Myocyte (in vitro differentiated cells): Measurements from ENCODE around the gene MPP1. TPM values are rescaled to one million over a fixed set of nuclear protein-coding genes. Genes with fewer than 3 reads are reported as not detected.

Experiments
- DNase-seq: peaks from one replicate; pipeline ENCODE4 v3.0.0-alpha.2; 2012; ENCODE audit warnings: low read depth
- total RNA-seq: library from RNA; depleted of rRNA; stranded (reverse); fragments of >200 nt; gene quantifications from 2 replicates; pipeline ENCODE4 v1.2.3, GENCODE V29; 2014

Gene MPP1
- total RNA-seq, 1 donor from 2014 or later, result 10.6 TPM

GRCh38 chrX:154813801-154814200 is 8.5 kb upstream of the MPP1 start:
- no peak for DNase-seq

DNA sequence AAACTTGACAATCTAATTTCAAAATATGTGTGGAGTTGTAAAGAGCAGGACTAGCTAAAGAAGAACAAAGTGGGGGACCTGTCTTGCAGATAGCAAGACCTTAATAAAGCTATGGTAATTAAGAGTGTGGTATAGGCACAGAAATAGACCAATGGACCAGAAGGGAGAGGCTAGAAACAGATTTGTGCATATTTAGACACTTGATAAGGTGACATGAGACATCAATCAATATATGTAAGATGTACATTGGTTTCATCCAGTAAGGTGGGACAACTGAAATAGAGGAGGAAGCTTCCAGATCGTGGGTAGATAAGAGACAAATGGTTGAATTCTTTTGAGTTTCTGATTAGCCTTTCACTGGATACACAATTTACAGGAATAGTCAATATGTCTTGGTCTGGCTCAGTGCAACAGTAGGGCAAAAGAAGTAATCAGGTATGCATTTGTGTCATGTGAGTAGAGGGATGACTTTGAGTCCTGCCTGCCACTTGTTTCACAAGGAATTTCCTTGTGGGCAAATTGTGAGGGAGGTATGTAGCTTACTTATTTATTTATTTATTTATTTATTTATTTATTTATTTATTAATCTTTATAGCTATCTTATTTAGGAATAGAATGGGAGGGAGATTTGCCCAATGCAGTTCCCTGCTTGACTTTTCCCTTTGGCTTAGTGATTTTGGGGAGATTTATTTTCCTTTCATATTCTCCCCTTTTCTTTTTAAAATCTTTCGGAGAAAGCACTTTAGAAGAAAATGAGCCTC is 7.2 kb upstream of the MPP1 start:
- no peak for DNase-seq

- DNase-seq, result no peak
These were observed 4.8 kb upstream of the MPP1 start for GRCh38 chrX:154809939-154810665.

DNA sequence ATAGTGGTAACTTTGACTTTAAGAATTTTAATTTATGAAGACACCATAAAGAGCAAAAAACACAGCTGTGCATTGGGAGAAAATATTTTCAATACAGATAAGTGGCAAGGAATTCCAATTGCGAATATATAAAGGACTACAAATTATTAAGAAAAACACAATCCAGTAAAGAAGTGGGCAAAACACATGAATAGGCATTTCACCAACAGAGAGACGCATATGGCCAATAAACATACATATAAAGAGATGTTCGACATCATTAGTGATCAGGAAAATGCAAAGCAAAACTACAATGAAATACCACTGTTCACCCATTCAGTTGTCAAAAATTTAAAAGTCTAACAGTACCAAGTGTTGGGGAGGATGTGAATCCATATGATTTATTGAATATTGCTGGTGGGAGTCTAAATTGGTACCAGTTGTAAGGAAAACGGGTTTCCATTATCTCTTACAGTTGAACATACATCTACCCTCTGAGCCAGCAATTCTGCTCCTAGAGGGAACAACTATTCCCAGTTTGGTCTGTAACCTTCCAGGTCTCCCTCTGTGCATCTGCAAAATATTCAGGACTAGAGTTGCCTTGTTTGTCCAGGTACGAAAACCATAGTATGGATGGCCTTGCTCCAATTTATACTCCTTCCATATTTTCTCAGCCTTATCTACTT is 1.7 kb upstream of the MPP1 start:
- DNase-seq, result no peak

DNA sequence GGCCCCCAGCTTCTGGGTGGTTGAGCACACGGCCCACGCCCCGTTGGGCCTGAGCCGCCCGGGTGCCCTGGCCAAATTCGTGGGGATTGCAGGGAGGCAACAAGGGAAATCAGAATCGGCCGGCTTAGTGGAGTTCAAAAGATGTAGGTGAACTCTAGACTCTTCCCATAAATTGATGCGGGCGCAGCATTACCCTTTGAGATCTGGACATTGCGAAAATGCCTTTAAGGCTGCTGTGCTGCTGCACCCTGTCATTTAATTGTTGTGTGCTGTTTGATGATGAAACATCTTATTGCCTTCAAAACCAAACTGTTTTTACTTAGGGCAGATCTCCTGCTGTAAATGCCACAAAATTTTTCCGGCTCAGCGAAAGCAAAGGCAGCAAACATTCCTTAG is 409 bp upstream of the MPP1 start:
- no peak for DNase-seq

DNA sequence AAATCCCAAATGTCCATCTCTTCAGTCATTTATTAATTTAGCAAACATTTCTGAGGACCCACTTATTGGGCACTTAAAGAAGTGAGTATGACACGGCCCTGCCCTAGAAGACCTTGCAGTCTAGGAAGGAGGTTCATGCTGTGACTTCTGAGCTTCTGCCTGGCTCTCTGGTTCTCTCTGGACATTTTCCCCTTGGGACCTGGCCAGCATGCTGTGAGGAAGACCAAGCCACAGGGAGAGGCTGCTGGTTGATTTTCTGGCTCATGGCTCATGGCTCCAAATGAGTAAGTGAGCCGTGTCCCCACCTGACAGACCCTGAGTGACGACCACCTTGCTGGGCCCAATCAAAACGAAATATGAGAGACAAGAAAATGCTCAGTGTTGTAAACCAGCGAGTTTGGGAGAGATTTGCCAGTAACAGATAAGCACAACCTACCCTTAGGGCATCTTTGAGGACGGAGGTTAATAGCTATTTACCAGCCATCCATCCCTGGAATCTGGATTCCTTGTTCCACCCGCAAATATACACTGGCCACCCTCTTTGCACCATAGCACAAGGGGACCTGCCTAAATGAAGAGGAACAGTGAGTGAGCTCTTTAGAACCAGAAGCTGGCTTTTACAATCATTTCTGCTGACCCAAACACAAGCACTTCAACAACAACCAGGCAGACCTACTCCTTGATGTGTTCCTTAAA is 876 bp downstream of the MPP1 start:
- DNase-seq, result peak; percentile 12

- DNase-seq, result no peak
These were observed 2.3 kb downstream of the MPP1 start for GRCh38 chrX:154802947-154803346.

DNA sequence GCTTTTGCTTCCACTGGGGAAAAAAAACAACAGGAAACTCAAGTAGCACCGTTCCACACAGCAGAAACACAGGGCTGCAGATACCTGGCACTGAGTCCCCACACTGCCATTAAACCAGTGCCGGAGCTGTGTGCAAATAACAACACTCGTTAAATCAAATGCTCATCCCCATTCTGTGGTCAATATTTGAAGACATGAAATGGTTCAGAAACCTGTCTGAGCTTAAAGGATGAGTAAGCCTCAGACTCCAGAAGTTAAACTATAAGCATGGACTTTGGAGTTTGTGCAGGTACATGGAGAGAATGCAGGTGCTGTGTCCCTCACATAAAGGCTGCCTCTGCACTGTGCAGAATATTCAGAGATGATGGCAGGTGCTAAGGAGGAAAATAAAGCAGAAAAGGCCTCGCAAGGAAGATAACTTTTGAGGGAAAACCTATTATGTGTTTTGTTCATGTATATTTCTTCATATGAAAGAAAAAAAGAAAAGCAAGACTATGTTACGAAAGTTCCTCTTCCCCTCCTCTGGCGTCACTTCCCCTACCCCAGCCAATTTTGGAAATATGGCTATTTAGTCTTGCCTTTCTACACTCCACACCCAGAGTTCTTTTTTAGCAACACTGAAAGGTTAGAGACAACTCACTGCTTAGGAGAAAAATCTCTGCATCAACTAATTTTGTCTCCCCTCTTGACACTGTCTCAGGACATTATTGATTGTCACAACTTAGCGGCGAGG is 4.6 kb downstream of the MPP1 start:
- no peak for DNase-seq

DNA sequence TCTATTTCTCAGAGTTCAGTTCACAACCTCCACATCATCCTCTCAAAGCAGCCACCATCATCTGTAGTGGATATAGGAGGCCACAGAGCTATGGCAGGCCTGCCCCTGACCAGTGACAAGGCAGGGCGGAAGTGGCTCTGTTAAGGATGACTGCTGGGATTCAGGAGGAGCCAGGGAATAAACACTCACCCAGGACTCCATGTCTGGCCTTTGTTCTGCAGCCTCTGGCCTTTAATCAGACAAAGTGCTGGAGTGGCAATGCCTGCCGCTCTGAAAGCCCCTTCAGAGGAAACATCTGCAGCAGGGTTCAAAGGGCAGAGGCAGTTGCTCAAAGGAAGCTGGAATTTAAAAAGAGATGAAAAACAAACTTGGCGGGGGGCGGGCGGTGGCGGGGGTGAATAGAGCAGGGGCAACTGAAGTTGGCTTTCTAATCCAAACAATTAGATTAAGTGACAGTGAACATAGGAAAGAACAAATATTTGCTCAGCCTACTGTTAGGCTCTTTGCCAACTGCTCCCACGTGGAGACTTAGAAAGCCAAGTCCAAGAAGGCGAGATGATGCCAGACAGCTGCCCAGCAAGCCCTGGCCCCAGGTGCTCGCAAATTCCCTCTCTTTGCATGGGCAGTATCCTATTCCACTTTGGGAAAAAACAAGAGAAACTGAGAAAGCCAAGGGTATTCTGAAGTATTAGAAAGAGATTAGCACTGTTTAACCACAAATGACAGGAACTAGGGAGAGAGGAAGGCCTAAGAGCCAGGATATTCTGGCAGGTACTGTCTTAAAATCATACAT is 5.5 kb downstream of the MPP1 start:
- DNase-seq, result peak; percentile 12

- DNase-seq, result no peak
These were observed 8.3 kb downstream of the MPP1 start for GRCh38 chrX:154797006-154797405.

DNA sequence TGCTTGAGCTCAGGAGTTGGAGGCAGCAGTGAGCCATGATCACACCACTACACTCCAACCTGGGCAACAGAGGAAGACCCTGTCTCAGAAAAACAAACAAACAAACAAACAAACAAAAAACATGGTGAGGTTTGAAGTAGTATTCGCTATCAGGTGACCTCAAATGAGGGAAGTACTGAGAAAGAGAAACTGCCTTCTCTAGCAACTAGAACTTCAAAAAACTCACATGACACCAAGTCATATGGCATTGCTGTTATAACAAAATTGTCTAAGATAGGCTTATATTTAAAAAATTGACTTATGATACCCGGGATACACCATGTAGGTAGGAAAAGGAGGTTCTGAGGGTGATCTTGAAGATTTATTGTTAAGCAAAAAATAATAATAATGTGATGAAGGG is 10.3 kb downstream of the MPP1 start:
- no peak for DNase-seq

DNA sequence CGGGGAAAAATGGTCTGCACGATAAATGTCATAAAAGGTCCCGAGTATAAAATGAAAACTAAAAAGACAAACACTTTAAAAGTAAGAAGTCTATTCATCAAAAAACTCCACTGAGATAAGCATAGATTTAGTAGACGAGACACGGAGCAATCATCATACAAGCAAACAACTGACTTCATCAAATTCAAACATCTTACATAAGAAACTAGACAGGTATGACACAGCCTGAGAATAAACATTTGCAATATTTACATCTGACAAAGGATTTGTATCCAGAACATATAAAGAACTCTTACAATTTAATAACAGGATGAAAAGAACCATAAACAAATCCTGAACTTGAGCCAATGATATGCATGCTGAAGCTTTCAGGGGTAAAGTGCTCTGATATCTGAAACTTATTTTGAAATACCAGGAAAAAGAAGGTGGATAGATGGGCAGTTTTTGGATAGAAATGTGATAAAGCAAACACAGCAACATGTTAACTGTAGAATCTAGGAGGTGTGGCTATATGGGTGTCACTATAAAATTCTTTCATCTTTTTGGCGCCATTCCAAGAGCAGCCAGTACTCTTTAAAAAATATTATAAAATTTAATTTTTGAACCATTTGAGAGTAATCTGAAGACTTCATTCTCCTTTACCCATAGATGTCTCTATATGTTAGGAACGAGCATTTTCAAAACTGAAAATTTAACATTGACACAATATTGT is 12.0 kb downstream of the MPP1 start:
- no peak for DNase-seq

DNA sequence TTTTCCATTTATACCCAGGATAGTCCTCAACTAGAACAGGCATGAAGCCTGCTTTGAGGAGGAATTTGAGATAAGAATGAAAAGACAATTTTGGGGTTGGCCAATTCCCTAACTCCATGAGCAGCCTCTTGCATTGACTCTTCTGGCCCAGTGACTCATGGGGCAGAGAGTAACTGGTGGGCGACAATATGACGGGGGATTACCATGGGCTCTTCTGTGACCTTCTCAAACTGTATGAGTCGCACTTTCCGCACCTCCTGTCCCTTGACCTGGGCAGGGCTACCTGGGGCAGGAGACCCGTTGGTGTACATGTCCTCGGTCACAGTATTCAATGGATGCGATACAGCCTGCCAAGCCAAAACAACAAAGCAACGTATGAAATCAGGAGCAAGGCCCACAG is 13.3 kb downstream of the MPP1 start:
- no peak for DNase-seq

- no peak for DNase-seq
These were observed 13.8 kb downstream of the MPP1 start for GRCh38 chrX:154791467-154791866.

DNA sequence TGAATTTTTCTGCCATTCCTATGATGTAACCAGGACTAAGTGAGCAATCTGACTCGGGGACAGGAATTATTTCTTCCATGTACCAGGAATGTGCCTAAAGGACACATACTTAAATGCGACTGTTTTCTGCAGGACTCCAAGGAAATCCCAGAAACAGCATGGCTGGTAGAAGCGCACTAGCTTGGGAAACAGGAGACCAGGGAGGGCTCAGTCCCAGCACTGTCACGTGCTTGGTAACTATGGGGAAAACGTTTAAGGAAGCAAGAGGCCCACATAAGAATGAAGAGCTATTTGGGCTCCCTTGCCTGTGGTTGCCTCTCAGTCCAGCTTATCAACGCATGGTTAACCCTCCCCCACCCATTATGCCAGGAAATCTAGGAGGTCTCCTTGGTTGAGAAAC is 19.6 kb downstream of the MPP1 start:
- no peak for DNase-seq

DNA sequence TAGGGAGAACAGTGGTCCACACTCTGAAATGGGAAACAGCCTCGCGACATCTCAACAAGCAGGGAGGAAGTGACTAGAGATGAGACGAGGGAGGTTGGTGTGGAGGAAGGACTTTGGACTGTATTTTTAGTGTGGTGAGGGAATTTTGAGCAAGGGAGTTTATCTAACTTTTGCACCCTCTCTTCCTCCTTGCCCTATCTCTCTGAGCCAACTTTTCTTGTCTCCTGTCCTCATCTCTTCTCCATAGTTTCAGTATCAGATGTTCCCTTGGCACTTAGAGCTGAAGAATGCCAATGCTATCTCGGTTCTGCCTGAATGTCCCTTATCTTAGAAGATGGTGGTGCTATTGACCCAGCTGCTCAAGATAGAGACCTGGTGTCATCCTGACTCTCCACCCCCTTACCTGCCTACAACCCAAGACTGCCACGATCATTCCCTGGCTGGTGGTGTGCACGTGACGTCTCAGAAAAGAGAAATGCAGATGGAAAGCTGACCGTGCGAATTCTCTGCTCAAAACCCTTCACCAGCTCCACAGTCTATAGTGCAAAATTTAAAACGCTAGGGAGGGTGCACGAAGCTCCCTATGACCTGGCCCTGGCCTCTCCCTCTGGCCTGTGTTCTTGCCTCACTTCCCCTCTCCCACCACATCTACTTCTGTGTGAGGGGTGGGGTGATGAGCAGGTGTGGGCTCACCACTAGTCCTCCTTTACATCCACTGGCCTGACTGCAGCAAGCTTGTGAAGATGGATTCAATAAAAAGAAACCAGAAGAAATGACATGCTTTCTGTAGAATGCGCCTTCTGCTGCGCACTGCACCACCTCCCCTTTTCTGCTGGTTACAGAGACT is 20.9 kb downstream of the MPP1 start:
- DNase-seq, result no peak

DNA sequence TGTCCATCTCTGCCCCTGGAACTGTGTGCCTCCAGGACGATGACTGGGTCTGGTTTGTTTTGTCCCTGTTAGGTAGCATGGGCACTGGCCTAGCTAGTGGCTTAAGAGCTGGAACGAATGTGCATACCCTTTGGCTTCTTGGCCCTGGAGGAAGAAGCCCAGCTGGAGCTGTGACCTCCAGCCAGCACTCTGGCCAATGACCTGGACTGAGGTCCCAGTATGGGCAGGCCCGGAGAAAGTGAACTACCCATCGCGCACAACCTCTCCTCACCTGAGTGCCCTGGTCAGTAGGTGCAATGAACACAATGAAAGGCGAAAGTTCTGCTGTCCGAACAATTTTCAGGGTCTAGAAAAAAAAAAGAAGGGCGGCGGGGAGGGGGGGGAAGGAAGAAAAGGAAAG is 24.3 kb downstream of the MPP1 start:
- no peak for DNase-seq

- peak; percentile 83 for DNase-seq
These were observed 26.0 kb downstream of the MPP1 start for GRCh38 chrX:154779261-154779660.

- DNase-seq, result no peak
These were observed 28.5 kb downstream of the MPP1 start for GRCh38 chrX:154776753-154777152.
